ENCODE measurements around the gene TOX2.

GRCh38 chr20:43988451-43988850 is 73.8 kb downstream of the TOX2 start:
- TF ChIP-seq POLR2A (IDR thresholded peaks at IDR 0.05) (no peak), CTCF (IDR thresholded peaks at IDR 0.05) (no peak)

Data from thyroid gland (tissue), 4 donors.